ENCODE measurements around the gene ALKBH6.
A peak's percentile ranks its signal among the peaks of the same experiment; 100 is the strongest.

- TF ChIP-seq CTCF (IDR thresholded peaks at IDR 0.05; ENCODE audit: low read depth, low read length, missing input control) (no peak), MAX (IDR thresholded peaks at IDR 0.05) (no peak), EGR1 (IDR thresholded peaks at IDR 0.05; ENCODE audit: low read depth in 2 of 2) (no peak), REST (IDR thresholded peaks at IDR 0.05) (no peak), JUND (IDR thresholded peaks at IDR 0.05) (no peak), RAD21 (IDR thresholded peaks at IDR 0.05) (peak in 1 of 2 donors; percentile 29), TAF1 (conservative IDR thresholded peaks at IDR 0.05) (no peak), RXRA (IDR thresholded peaks at IDR 0.05) (no peak), GABPA (IDR thresholded peaks at IDR 0.05 in 1 of 2, conservative IDR thresholded peaks at IDR 0.05 in 1 of 2) (no peak), HNF4G (IDR thresholded peaks at IDR 0.05) (no peak), ZBTB33 (IDR thresholded peaks at IDR 0.05) (no peak)
These were observed 36.4 kb downstream of the ALKBH6 start for GRCh38 chr19:35977446-35978222.
